Skeletal muscle tissue (tissue), 4 donors: ENCODE data around the gene DNAJC18. TPM values are rescaled to one million over a fixed set of nuclear protein-coding genes. Genes with fewer than 3 reads are reported as not detected.
"Not testable (repeated sequence)": the region's sequence is repeated elsewhere in the genome, so short reads cannot be mapped to it uniquely, and the experiment has no call there.

ENCODE experiments used
- H3K27ac ChIP-seq: one replicate; pipeline ENCODE4 v1.7.0; 2013; ENCODE audit warnings: mild to moderate bottlenecking, low read depth, low read length, inconsistent platforms
- H3K27me3 ChIP-seq, 3 donors: one replicate each; pipeline ENCODE4 v1.7.0; 2013; ENCODE audit warnings: low read length in 3 of 3; ENCODE audit not compliant: control insufficient read depth in 3 of 3, insufficient read depth in 3 of 3
- H3K36me3 ChIP-seq, 3 donors: one replicate each; pipeline ENCODE4 v1.7.0; 2013; ENCODE audit warnings: low read length in 3 of 3; ENCODE audit not compliant: control insufficient read depth in 3 of 3, insufficient read depth in 3 of 3
- H3K4me1 ChIP-seq, 3 donors: one replicate each; pipeline ENCODE4 v1.7.0; 2013; ENCODE audit warnings: low read length in 3 of 3, mild to moderate bottlenecking in 3 of 3; ENCODE audit not compliant: control insufficient read depth in 3 of 3, insufficient read depth in 3 of 3
- H3K4me3 ChIP-seq, 3 donors: one replicate each; pipeline ENCODE4 v1.7.0; 2013; ENCODE audit warnings: low read length in 3 of 3
- H3K9ac ChIP-seq, 3 donors: one replicate each; pipeline ENCODE4 v1.7.0; 2013; ENCODE audit warnings: low read length in 3 of 3, mild to moderate bottlenecking in 3 of 3, moderate library complexity in 2 of 3, low read depth in 1 of 3
- H3K9me3 ChIP-seq, 3 donors: one replicate each; pipeline ENCODE4 v1.7.0; 2013; ENCODE audit warnings: low read length in 3 of 3; ENCODE audit not compliant: control insufficient read depth in 3 of 3
- total RNA-seq: library from RNA; depleted of rRNA; stranded (reverse); fragments of >200 nt; gene quantifications from one replicate; pipeline ENCODE4 v1.2.3, GENCODE V29; 2014
- donor health status: Osteomylitis.

Gene DNAJC18
- total RNA-seq: 16.2 TPM

GRCh38 chr5:139439013-139439903 is at the start of gene DNAJC18:
DNAJC18 (minus strand) TSS chr5:139439525; CDS start chr5:139439445, 80 bp downstream.
- Histone ChIP-seq H3K9ac (peak within 1 kb of the TSS; percentile 98 to 100 (median 99)), H3K36me3 (peaks cover 6 to 14% (median 7%) of the 10 kb centered on the region in 3 donors), H3K9me3 (no peaks in the 10 kb centered on the region), H3K27ac (peak within 1 kb of the TSS; percentile 99), H3K27me3 (no peaks in the 10 kb centered on the region), H3K4me3 (peak within 1 kb of the TSS; percentile 99), H3K4me1 (peaks cover 10 to 19% (median 10%) of the 10 kb centered on the region in 3 donors)

DNA sequence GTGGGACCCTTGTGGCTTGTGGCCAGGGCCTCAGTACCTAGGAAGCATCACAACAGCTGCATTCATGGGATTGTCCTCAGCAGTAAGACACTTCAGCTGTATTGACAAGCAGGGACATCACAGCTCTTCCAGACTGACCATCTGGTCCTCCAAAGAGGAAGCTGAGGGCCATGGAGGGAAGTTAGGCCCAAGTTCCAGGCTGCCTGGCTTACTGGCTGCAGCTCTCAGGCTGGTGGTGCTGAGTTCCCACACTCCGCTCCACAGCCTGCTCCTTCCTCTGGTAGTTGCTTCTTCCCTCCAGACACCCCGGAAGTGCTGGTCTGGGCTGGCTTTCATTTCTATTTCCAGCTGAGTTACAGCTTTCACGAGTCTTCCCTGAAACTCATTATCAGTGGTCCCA is 48.9 kb upstream of the DNAJC18 start:
- no peaks in the 10 kb centered on the region for H3K27me3 ChIP-seq
- H3K9ac ChIP-seq: no peak overlapping the region
- H3K4me3 ChIP-seq: no peak overlapping the region
- H3K27ac ChIP-seq: no peak overlapping the region
- peaks cover 7 to 20% (median 12%) of the 10 kb centered on the region in 3 donors for H3K4me1 ChIP-seq
- H3K36me3 ChIP-seq: no peaks in the 10 kb centered on the region
- no peaks in the 10 kb centered on the region for H3K9me3 ChIP-seq

GRCh38 chr5:139486201-139486600 is 46.9 kb upstream of the DNAJC18 start:
- Histone ChIP-seq H3K36me3 (no peaks in the 10 kb centered on the region), H3K9ac (no peak overlapping the region), H3K9me3 (no peaks in the 10 kb centered on the region), H3K4me3 (no peak overlapping the region), H3K27me3 (no peaks in the 10 kb centered on the region), H3K27ac (no peak overlapping the region), H3K4me1 (peaks cover 13 to 28% (median 13%) of the 10 kb centered on the region in 3 donors)

DNA sequence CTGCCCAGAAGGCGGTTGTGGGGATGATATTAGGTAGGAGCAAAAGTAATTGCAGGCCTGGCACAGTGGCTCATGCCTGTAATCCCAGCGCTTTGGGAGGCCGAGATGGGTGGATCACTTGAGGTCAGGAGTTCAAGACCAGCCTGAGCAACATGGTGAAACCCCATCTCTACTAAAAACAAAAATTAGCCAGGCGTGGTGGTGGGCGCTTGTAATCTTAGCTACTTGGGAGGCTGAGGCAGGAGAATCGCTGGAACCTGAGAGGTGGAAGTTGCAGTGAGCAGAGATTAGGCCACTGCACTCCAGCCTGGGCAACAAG is 43.5 kb upstream of the DNAJC18 start:
- H3K9ac ChIP-seq, H3K4me3 ChIP-seq, H3K9me3 ChIP-seq, H3K27me3 ChIP-seq, H3K36me3 ChIP-seq: not testable (repeated sequence)
- peak overlapping the region; percentile 96 for H3K27ac ChIP-seq
- H3K4me1 ChIP-seq: peaks cover 17 to 38% (median 19%) of the 10 kb centered on the region in 3 donors

DNA sequence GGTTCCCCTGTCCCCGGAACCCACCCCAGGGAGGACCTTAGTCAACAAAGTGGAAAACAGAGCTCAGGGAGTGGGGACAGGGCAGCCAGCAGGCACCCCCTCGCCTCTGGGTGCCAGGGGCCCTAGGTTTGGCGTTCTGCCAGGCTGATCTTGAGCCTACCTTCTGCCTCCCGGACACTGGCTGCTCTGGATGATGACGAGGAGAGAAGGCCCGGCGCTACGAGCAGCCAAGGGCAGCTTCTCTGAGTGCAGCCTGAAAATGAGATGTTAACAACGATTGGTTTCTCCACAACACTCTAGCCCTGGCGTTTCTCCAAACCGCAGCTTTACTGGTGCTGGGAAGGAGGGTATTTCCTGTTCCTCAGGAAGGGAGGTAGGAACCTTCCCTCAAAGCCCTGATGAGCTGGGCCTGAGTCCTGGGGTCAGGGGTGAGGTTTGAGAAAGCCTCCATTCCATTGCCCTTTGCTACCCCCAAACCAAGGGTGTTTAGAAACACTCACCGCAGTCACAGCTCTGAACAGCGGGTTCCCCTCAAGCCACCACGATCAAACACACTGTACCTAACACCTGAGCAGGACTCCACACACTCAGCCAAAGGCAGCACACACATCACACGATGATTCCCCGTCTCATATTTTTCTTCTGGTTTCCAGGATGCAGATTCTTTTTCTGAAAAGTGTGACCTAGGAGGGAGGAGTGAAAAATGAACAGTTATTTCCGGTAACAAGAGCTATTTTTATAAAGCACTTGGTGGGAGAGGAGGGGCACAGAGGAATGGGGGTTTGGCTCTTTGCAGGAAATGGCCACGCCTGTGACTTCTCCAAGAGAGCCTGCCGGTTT is 42.9 kb upstream of the DNAJC18 start, which contains the start of gene STING1:
TSS of gene STING1 (minus strand) at position 709 of the 840 bp plus-strand sequence. CDS start 1,054 bp downstream, outside the sequence.
- peak within 1 kb of the TSS; percentile 79 to 89 (median 81) for H3K9ac ChIP-seq
- peaks cover 7 to 11% (median 7%) of the 10 kb centered on the region in 3 donors for H3K36me3 ChIP-seq
- peak within 1 kb of the TSS; percentile 74 to 78 (median 75) for H3K4me3 ChIP-seq
- H3K27me3 ChIP-seq: no peaks in the 10 kb centered on the region
- peaks cover 17 to 40% (median 19%) of the 10 kb centered on the region in 3 donors for H3K4me1 ChIP-seq
- H3K27ac ChIP-seq: peak within 1 kb of the TSS; percentile 96
- H3K9me3 ChIP-seq: no peaks in the 10 kb centered on the region

GRCh38 chr5:139481580-139482049 is 42.3 kb upstream of the DNAJC18 start:
- Histone ChIP-seq H3K4me3 (peak overlapping the region; percentile 74 to 78 (median 75)), H3K27ac (peak overlapping the region; percentile 96), H3K9me3 (no peaks in the 10 kb centered on the region), H3K9ac (peak overlapping the region; percentile 79 to 89 (median 81)), H3K36me3 (peaks cover 7 to 14% (median 7%) of the 10 kb centered on the region in 3 donors), H3K27me3 (no peaks in the 10 kb centered on the region), H3K4me1 (peaks cover 17 to 39% (median 19%) of the 10 kb centered on the region in 3 donors)

- peak overlapping the region; percentile 79 to 89 (median 81) for H3K9ac ChIP-seq
- H3K9me3 ChIP-seq: no peaks in the 10 kb centered on the region
- H3K27me3 ChIP-seq: no peaks in the 10 kb centered on the region
- H3K4me3 ChIP-seq: peak overlapping the region; percentile 74 to 78 (median 75)
- H3K4me1 ChIP-seq: peaks cover 17 to 35% (median 19%) of the 10 kb centered on the region in 3 donors
- peaks cover 7 to 16% (median 7%) of the 10 kb centered on the region in 3 donors for H3K36me3 ChIP-seq
- H3K27ac ChIP-seq: peak overlapping the region; percentile 96
Measured at GRCh38 chr5:139481122-139481533, 41.8 kb upstream of the DNAJC18 start.

GRCh38 chr5:139479729-139480128 is 40.4 kb upstream of the DNAJC18 start:
- H3K9ac ChIP-seq, H3K27ac ChIP-seq, H3K4me3 ChIP-seq, H3K9me3 ChIP-seq, H3K27me3 ChIP-seq: not testable (repeated sequence)
- H3K36me3 ChIP-seq: peaks cover 7 to 16% (median 7%) of the 10 kb centered on the region in 3 donors
- peaks cover 21 to 43% (median 28%) of the 10 kb centered on the region in 3 donors for H3K4me1 ChIP-seq

DNA sequence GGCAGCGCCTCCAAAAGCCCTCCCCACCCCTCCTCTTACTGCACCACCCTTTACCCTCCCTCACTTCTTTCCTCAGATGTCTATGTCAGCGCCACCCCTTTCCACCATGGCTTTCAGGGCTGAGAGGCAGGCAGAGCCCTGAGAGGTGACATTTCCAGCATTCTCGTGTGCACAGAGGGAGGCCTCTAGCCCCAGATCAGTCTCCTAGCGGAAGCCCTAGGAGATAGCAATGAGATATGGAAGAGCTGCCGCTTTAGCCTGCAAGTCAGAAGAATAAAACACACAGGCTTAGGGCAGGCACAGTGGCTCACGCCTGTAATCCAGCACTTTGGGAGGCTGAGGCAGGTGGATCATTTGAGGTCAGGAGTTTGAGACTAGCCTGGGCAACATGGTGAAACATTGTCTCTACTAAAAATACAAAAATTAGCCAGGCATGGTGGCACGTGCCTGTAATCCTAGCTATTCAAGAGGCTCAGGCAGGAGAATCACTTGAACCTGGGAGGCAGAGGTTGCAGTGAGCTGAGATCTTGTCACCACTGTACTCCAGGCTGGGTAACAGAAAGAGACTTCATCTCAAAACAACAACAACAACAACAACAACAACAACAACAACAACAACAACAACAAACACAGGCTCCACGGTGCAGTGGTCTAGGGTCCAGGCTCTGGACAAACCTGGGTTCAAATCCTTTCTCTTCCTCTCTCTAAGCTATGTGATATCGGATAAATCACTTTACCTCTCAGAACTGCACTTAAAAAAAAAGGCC is 39.5 kb upstream of the DNAJC18 start:
- H3K9me3 ChIP-seq, H3K27ac ChIP-seq, H3K4me3 ChIP-seq, H3K27me3 ChIP-seq: not testable (repeated sequence)
- Histone ChIP-seq H3K36me3 (peaks cover 7 to 16% (median 7%) of the 10 kb centered on the region in 3 donors), H3K4me1 (peaks cover 23 to 51% (median 29%) of the 10 kb centered on the region in 3 donors), H3K9ac (peak overlapping the region in 1 of 3 donors; percentile 40)
